Activated T-cell treated with anti-CD3 and anti-CD28 coated beads, Interleukin-2, amount 50 U/mL, for 4 hours (primary cell): ENCODE measurements around the gene ROBO1. TPM values are rescaled to one million over a fixed set of nuclear protein-coding genes. Genes with fewer than 3 reads are reported as not detected.

Source experiments
- ATAC-seq, 2 donors: fragments of 200-7000 bp; cut with Tn5 transposase; one replicate each; pipeline ENCODE4 v1.10.0; 2021
- DNase-seq: peaks from one replicate; pipeline ENCODE4 v3.0.0-alpha.2; 2020
- H3K27me3 Mint-ChIP-seq: one replicate; pipeline ENCODE4 v1.8.0; 2021; ENCODE audit warnings: low read depth, mixed read lengths
- H3K36me3 Mint-ChIP-seq: one replicate; pipeline ENCODE4 v1.8.0; 2022; ENCODE audit warnings: mixed read lengths; ENCODE audit not compliant: insufficient read depth
- H3K4me1 Mint-ChIP-seq: one replicate; pipeline ENCODE4 v1.8.0; 2021; ENCODE audit warnings: low read depth, mixed read lengths
- H3K4me3 Mint-ChIP-seq: one replicate; pipeline ENCODE4 v1.8.0; 2021; ENCODE audit warnings: mild to moderate bottlenecking, moderate library complexity, mixed read lengths
- H3K9me3 Mint-ChIP-seq: one replicate; pipeline ENCODE4 v1.8.0; 2021; ENCODE audit warnings: mixed read lengths
- total RNA-seq, 3 donors: library from RNA; stranded (reverse); gene quantifications; one replicate each; pipeline ENCODE4 v1.2.1, GENCODE V29; 2021

ROBO1 gene
- total RNA-seq, 3 donors from 2014 or later, result 0.38 to 0.99 (median 0.95) TPM

DNA sequence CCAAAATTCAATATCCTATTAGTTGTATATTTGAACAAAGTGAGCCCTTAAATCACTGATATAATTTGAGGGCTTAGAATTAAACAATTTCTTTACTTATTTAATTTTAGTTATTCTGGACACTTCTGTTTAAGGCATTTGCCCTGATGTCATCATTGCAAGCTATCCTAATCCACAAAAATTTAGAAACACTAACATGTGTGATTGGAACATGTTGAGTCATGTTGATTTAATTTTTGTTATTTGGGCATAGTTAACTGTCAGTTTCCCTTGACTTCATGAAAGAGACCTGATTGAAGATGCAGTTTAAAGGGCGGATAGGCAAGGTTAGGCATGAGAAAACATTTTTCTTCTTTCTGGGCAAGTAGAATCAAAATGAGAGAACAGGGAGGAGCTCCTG lies 682.6 kb downstream of the ROBO1 start:
- H3K36me3 Mint-ChIP-seq, result no peaks in the 10 kb centered on the region
- no peaks in the 10 kb centered on the region for H3K27me3 Mint-ChIP-seq
- H3K9me3 Mint-ChIP-seq, result no peaks in the 10 kb centered on the region
- no peak overlapping the region for H3K4me3 Mint-ChIP-seq
- ATAC-seq (no peak), DNase-seq (no peak)
- no peaks in the 10 kb centered on the region for H3K4me1 Mint-ChIP-seq

DNA sequence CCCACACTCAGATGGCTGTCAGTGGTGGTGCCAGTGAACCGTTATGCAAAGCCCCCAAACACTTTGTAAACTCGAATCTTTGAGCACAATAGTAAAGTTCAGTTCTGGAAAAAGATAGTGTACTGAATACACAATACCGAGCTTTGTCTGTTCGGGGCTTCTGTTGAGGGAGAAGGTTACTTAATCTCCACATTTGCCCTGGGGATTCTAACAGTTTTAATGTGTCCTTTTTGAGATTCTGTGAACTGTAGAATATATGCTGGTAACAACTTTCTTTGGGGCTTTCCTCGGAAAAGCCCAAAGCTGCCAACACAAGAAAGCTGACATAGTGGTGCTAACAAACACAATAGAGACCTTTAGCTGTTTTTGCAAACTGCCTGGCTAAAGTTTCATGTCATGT lies 686.5 kb downstream of the ROBO1 start:
- Mint-ChIP-seq H3K36me3 (no peaks in the 10 kb centered on the region), H3K27me3 (no peaks in the 10 kb centered on the region), H3K4me1 (no peaks in the 10 kb centered on the region), H3K9me3 (no peaks in the 10 kb centered on the region), H3K4me3 (no peak overlapping the region)
- ATAC-seq, result no peak
- no peak for DNase-seq

DNA sequence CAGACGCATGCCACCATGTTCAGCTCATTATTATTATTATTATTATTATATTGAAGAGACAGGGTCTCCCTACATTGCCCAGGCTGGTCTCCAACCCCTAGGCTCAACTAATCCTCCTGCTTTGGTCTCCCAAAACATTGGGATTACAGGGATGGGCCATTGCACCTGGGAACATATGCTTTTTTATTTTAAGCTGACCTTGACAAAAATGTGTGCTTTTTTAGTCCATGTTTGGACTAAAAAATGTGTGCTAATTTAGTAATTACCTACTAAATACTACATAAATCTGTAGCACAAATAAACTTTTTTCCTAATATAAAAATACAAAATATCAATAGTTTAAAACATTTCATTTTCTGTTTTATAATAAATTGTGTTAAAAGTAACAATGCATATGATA lies 693.2 kb downstream of the ROBO1 start:
- DNase-seq (no peak), ATAC-seq (no peak)
- Mint-ChIP-seq H3K4me3 (no peak overlapping the region), H3K36me3 (no peaks in the 10 kb centered on the region), H3K9me3 (peaks cover 15% of the 10 kb centered on the region), H3K27me3 (no peaks in the 10 kb centered on the region), H3K4me1 (no peaks in the 10 kb centered on the region)

DNA sequence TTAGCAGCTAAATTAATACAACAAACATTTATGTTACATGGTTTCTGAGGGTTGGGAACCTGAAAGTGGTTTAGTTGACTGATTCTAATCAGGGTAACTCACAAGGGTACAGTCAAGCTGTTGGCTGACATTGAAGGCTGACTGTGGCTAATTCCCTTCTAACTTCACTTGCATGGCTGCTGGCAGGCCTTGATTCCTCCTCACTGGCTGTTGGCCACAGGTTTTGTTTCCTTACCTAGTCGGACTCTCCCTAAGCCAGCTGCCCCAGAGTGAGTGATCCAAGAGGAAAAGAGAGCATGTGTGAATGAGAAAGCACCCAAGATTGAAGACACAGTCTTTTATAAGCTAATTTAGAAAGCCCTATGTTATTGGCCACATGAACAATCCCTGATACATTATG lies 700.1 kb downstream of the ROBO1 start:
- peaks cover 32% of the 10 kb centered on the region for H3K9me3 Mint-ChIP-seq
- DNase-seq (no peak), ATAC-seq (no peak)
- H3K27me3 Mint-ChIP-seq, result no peaks in the 10 kb centered on the region
- H3K4me1 Mint-ChIP-seq, result no peaks in the 10 kb centered on the region
- no peaks in the 10 kb centered on the region for H3K36me3 Mint-ChIP-seq
- H3K4me3 Mint-ChIP-seq, result no peak overlapping the region

DNA sequence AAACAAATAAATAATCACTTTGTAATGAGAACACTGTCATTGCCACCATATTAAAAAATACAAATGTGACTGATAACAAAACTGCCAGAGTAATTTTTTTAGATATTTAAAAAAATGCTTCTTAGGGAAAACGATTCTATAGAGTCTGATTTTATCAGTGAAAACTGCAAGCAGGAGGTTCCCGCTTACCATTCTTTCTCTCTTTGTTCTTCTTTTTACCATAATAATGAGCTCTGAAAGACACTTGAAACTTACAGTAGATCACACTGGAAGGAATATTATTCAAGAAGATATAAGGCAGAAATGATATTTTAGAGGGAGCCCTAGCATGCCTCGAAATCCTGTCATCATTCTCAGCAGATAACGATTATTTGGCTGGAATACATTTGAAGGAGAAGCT lies 701.3 kb downstream of the ROBO1 start:
- ATAC-seq, result no peak
- H3K36me3 Mint-ChIP-seq, result no peaks in the 10 kb centered on the region
- no peak for DNase-seq
- H3K4me1 Mint-ChIP-seq, result no peaks in the 10 kb centered on the region
- no peak overlapping the region for H3K4me3 Mint-ChIP-seq
- H3K9me3 Mint-ChIP-seq, result peaks cover 31% of the 10 kb centered on the region
- no peaks in the 10 kb centered on the region for H3K27me3 Mint-ChIP-seq

DNA sequence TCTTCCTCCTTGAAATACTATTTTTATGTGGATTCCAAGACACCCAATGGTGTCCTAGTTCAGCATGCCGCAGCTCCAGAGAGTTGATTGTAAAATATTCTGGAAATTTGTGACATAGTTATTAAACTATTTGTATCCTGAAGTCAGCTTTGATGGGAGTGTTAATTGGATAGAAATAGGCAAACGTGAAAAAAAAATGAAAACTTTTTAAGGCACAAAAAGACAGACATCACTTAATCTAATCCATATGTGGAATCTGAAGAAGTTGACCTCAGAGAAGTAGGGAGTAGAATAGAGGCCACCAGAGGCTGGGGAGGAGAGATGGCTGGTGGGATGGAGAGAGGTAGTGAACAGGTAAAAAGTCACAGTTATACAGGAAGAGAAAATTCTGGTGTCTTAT lies 704.2 kb downstream of the ROBO1 start:
- Mint-ChIP-seq H3K4me1 (no peaks in the 10 kb centered on the region), H3K4me3 (no peak overlapping the region), H3K27me3 (no peaks in the 10 kb centered on the region), H3K36me3 (no peaks in the 10 kb centered on the region), H3K9me3 (peaks cover 25% of the 10 kb centered on the region)
- DNase-seq (no peak), ATAC-seq (no peak)

DNA sequence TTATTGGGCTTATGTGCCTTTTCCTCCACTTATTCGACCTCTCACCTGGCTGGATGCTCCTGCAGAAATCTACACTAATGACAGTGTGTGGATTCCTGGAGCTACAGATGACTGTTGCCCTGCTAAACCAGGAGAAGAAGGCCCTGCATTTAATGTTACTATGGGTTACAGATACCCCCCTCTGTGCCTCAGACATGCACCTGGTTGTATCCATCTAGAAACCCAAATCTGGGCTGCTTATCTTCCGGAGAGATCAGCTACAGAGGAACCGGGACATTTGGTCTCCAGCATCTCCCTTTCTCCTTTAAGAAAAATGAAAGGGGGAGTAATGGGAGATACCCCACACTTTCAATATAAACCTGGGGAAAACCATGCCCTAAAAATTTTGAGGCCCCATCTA lies 710.0 kb downstream of the ROBO1 start:
- H3K27me3 Mint-ChIP-seq, result no peaks in the 10 kb centered on the region
- H3K4me1 Mint-ChIP-seq, result no peaks in the 10 kb centered on the region
- H3K4me3 Mint-ChIP-seq, result no peak overlapping the region
- DNase-seq (no peak), ATAC-seq (no peak)
- no peaks in the 10 kb centered on the region for H3K36me3 Mint-ChIP-seq
- peaks cover 24% of the 10 kb centered on the region for H3K9me3 Mint-ChIP-seq

DNA sequence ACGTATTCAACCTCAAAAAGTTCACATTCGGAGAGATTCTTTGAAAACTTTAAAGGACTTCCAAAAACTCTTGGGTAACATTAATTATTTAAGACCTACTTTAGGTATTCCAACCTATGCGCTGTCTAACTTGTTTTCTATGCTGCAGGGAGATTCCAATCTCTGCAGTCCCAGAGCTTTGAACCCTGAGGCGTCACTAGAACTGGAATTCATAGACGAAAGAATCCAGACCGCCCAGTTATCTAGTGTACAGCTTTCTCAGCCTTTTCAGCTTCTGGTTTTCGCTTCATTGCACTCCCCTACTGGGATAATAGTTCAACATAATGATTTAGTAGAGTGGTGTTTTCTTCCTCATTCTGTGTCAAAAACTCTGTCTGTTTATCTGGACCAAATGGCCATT lies 711.3 kb downstream of the ROBO1 start:
- H3K4me3 Mint-ChIP-seq, result no peak overlapping the region
- no peaks in the 10 kb centered on the region for H3K36me3 Mint-ChIP-seq
- peaks cover 34% of the 10 kb centered on the region for H3K9me3 Mint-ChIP-seq
- DNase-seq (no peak), ATAC-seq (no peak)
- no peaks in the 10 kb centered on the region for H3K27me3 Mint-ChIP-seq
- H3K4me1 Mint-ChIP-seq, result no peaks in the 10 kb centered on the region

DNA sequence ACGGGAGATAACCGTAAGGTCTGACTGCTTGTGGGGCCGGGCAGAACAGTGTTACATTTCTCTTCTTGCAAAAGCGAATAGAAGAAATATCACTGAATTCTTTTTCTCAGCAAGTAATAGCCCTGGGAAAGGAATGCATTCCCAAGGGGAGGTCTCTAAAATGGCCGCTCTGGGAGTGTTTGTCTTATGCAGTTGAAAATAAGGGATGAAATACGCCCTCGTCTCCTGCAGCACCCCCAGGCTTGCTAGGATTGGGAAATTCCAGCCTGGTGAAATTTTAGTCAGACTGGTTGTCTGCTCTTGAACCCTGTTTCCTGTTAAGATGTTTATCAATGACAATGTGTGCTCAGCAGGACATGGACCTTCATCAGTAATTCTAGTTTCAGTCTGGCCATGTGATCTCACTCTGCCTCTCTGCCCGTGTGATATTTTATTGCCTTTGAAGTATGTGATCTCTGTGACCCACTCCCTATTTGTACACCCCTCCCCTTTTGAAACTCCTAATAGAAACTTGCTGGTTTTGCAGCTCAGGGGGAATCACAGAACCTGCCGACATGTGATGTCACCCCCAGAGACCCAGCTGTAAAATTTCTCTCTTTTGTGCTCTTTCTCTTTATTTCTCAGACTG lies 715.6 kb downstream of the ROBO1 start:
- ATAC-seq (no peak), DNase-seq (no peak)
- Mint-ChIP-seq H3K9me3 (peaks cover 49% of the 10 kb centered on the region), H3K4me1 (no peaks in the 10 kb centered on the region), H3K4me3 (no peak overlapping the region), H3K36me3 (no peaks in the 10 kb centered on the region), H3K27me3 (no peaks in the 10 kb centered on the region)

DNA sequence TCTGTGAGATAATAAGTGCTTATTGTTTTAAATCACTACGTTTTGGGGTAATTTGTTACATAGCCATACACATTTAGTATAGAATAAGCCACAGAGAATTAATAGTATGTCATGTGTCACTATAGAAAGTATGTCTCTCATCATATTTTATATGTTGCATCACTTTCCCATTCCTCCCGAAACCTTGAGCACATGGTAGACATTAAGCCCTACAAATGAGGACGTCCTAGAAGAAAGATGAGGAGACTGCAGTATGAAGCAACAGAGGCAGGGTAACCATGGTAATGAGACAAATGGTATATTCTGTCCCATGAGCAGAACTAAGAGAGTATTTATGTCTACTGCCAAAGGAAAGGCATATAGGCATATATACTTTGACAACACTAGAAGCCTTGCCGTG lies 720.2 kb downstream of the ROBO1 start:
- Mint-ChIP-seq H3K4me1 (no peaks in the 10 kb centered on the region), H3K36me3 (no peaks in the 10 kb centered on the region), H3K9me3 (peaks cover 37% of the 10 kb centered on the region), H3K4me3 (no peak overlapping the region), H3K27me3 (no peaks in the 10 kb centered on the region)
- ATAC-seq, result no peak
- no peak for DNase-seq

DNA sequence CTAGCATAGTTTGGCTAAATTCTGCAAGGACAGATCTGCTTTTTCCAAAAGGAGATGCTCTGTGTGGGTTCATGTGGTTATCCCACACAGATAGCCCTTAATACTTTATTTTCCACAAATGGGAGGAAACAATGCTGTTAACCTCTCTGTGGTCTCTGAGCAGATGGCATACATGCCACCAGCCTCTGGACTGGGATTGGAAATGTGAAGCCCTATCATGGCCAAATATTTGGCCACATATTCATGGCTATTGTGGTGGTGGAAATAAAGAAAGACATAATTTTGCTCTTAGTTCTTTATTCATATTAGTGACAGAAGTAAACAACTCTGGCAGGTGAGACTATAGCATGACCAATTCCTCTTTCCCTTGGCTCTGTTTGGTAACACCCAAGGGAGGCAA lies 726.2 kb downstream of the ROBO1 start:
- H3K36me3 Mint-ChIP-seq, result no peaks in the 10 kb centered on the region
- ATAC-seq (no peak), DNase-seq (no peak)
- peaks cover 21% of the 10 kb centered on the region for H3K9me3 Mint-ChIP-seq
- no peaks in the 10 kb centered on the region for H3K4me1 Mint-ChIP-seq
- no peaks in the 10 kb centered on the region for H3K27me3 Mint-ChIP-seq
- no peak overlapping the region for H3K4me3 Mint-ChIP-seq

DNA sequence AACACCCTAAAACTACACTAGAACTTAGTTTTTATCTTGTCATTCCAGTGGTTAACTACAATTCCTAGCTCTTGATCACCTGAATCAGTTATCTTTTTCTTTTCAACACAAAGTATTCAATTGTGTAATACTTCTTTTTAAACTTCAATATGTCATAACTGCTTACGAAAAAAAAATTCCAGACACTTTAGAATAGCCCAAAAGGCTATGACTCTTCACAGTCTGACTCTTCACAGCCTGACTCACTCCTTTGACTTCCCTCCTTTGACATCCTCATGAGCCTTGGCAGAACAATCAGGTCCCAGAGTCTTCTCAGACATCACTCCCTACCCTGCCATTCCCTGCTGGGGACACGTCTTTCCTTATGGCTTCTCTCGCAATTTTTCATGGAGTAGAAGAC lies 727.1 kb downstream of the ROBO1 start:
- Mint-ChIP-seq H3K9me3 (peaks cover 21% of the 10 kb centered on the region), H3K4me3 (no peak overlapping the region), H3K27me3 (no peaks in the 10 kb centered on the region), H3K4me1 (no peaks in the 10 kb centered on the region), H3K36me3 (no peaks in the 10 kb centered on the region)
- ATAC-seq (no peak), DNase-seq (no peak)

DNA sequence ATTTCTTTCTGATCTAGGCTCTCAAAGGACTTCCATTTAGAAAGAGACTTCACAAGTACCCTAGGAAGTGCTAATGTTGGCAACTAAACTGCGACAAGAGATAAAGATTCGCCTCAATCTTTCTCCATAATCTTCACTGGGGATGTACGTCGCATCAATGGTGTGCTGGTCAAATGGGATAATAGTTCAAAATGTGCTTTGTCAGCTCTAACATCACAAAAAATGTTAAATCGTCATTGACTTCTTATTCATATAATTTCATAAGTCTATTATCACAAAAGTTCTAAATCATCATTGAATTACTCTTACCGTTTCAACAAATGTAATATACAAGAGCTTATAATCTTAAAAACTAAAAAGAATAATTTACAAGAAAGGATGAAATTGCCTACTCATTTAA lies 727.7 kb downstream of the ROBO1 start:
- H3K4me1 Mint-ChIP-seq, result no peaks in the 10 kb centered on the region
- peaks cover 21% of the 10 kb centered on the region for H3K9me3 Mint-ChIP-seq
- no peaks in the 10 kb centered on the region for H3K36me3 Mint-ChIP-seq
- no peaks in the 10 kb centered on the region for H3K27me3 Mint-ChIP-seq
- H3K4me3 Mint-ChIP-seq, result no peak overlapping the region
- no peak for ATAC-seq
- no peak for DNase-seq

DNA sequence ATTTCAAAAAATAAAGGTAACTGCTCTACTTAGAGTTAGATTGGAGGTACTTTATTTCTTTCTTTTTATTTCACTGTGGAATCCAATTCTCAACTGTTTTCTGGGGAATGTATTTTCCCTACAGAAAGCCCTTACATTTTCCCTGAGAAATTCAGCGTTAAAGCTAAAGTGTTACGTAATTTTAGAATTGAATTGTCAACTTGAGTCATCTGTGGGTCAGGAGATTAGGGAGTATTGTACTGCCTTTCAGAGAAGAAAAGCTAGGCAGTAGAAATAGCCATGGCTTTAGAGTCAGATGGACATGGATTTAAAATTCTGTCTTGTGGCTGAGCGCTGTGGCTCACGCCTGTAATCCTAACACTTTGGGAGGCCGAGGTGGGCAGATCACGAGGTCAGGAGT lies 728.6 kb downstream of the ROBO1 start:
- no peaks in the 10 kb centered on the region for H3K4me1 Mint-ChIP-seq
- H3K36me3 Mint-ChIP-seq, result no peaks in the 10 kb centered on the region
- no peak for DNase-seq
- peaks cover 21% of the 10 kb centered on the region for H3K9me3 Mint-ChIP-seq
- no peak for ATAC-seq
- no peak overlapping the region for H3K4me3 Mint-ChIP-seq
- H3K27me3 Mint-ChIP-seq, result no peaks in the 10 kb centered on the region

DNA sequence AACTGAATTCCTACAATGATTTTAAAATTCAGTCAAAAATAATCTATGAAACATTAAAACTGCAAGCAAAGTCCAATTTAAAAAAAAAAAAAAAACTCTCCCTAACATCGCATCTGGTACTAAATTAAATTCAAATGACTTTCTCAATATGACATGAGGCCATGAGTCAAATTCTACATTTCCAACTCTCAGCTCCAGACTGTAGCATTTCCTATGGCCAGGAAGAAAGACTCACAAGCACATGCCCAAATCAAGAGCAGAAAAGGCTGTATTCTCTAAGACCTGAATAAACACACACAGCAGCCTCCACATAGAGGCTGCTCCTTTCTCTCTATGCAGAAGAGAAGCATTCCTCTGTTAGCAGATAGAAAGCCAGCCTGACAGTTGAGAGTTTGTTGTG lies 729.2 kb downstream of the ROBO1 start:
- H3K27me3 Mint-ChIP-seq, result no peaks in the 10 kb centered on the region
- ATAC-seq (no peak), DNase-seq (no peak)
- H3K4me3 Mint-ChIP-seq, result no peak overlapping the region
- no peaks in the 10 kb centered on the region for H3K4me1 Mint-ChIP-seq
- peaks cover 18% of the 10 kb centered on the region for H3K9me3 Mint-ChIP-seq
- no peaks in the 10 kb centered on the region for H3K36me3 Mint-ChIP-seq

DNA sequence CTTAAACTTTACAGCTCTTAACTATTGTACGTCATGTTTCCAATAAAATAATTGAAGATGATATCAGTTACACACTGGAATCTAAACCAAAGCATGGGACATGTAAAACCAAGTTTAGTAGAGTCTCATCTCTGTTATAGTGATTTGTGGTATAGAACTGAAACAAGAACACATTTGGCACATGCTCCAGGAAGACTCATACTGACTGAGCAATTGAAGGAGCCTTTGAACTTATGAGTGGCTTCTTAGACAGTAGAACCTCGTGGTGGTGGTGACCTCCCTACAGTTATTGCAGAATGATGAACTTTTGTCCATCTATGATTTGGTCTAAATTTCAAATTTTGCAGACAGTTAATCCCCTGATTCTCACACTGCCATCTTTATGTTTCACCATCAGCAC lies 729.7 kb downstream of the ROBO1 start:
- no peak overlapping the region for H3K4me3 Mint-ChIP-seq
- H3K4me1 Mint-ChIP-seq, result no peaks in the 10 kb centered on the region
- ATAC-seq (no peak), DNase-seq (no peak)
- peaks cover 16% of the 10 kb centered on the region for H3K9me3 Mint-ChIP-seq
- no peaks in the 10 kb centered on the region for H3K36me3 Mint-ChIP-seq
- H3K27me3 Mint-ChIP-seq, result no peaks in the 10 kb centered on the region
